Right atrium auricular region (tissue), 2 donors: ENCODE measurements around the gene PRDM5. TPM values are rescaled to one million over a fixed set of nuclear protein-coding genes. Genes with fewer than 3 reads are reported as not detected.

Source experiments
- DNase-seq: peaks from one replicate; pipeline ENCODE4 v3.0.0-alpha.2; 2019; ENCODE audit warnings: low spot score
- H3K27ac ChIP-seq, 2 donors: fragments of 200-600 bp; sonication (generic); 1 replicate in 1 of 2; 2 replicates in 1 of 2; pipeline ENCODE4 v1.5.1; 2016 to 2019
- H3K27me3 ChIP-seq, 2 donors: fragments of 200-600 bp; sonication (generic); one replicate each; pipeline versions ENCODE4 v1.5.1 to v1.6.0; 2017 to 2019
- H3K36me3 ChIP-seq: fragments of 200-600 bp; sonication (generic); one replicate; pipeline ENCODE4 v1.5.1; 2016
- H3K4me1 ChIP-seq, 2 donors: fragments of 200-600 bp; sonication (generic); one replicate each; pipeline versions ENCODE4 v1.5.1 to v1.6.0; 2017 to 2019
- H3K4me3 ChIP-seq, 2 donors: fragments of 200-600 bp; sonication (generic); 1 replicate in 1 of 2; 2 replicates in 1 of 2; pipeline ENCODE4 v1.5.1; 2017 to 2019; ENCODE audit warnings: mild to moderate bottlenecking in 1 of 2, moderate library complexity in 1 of 2
- H3K9me3 ChIP-seq, 2 donors: fragments of 200-600 bp; sonication (generic); one replicate each; pipeline ENCODE4 v1.5.1; 2019
- CTCF ChIP-seq, 2 donors: fragments of 200-600 bp; sonication (generic); IDR thresholded peaks; one replicate each; pipeline ENCODE4 v1.5.1; 2019; ENCODE audit warnings: antibody characterized with exemption in 2 of 2
- total RNA-seq, 2 donors: library from RNA; depleted of rRNA; stranded (reverse); fragments of >200 nt; gene quantifications; one replicate each; pipeline ENCODE4 v1.1.0, GENCODE V29; 2016

Gene PRDM5
- total RNA-seq, 2 donors from 2014 or later: 8.1 to 12.8 TPM

- DNase-seq: no peak
- Histone ChIP-seq H3K9me3 (no peaks in the 10 kb centered on the region), H3K36me3 (no peaks in the 10 kb centered on the region), H3K27me3 (no peaks in the 10 kb centered on the region), H3K4me1 (no peaks in the 10 kb centered on the region), H3K4me3 (no peak overlapping the region), H3K27ac (no peak overlapping the region)
- TF ChIP-seq CTCF (IDR thresholded peaks at IDR 0.05): no peak
These were observed 67.1 kb downstream of the PRDM5 start for GRCh38 chr4:120855307-120856001.

- Histone ChIP-seq H3K4me1 (no peaks in the 10 kb centered on the region), H3K27ac (no peak overlapping the region), H3K4me3 (no peak overlapping the region), H3K9me3 (no peaks in the 10 kb centered on the region), H3K27me3 (no peaks in the 10 kb centered on the region), H3K36me3 (no peaks in the 10 kb centered on the region)
- DNase-seq: no peak
- no peak for TF ChIP-seq CTCF (IDR thresholded peaks at IDR 0.05)
These were observed 69.2 kb downstream of the PRDM5 start for GRCh38 chr4:120853161-120853935.

- Histone ChIP-seq H3K4me3 (no peak overlapping the region), H3K9me3 (no peaks in the 10 kb centered on the region), H3K27me3 (no peaks in the 10 kb centered on the region), H3K4me1 (no peaks in the 10 kb centered on the region), H3K27ac (no peak overlapping the region), H3K36me3 (no peaks in the 10 kb centered on the region)
- no peak for TF ChIP-seq CTCF (IDR thresholded peaks at IDR 0.05)
- no peak for DNase-seq
These were observed 72.4 kb downstream of the PRDM5 start for GRCh38 chr4:120850018-120850599.

- Histone ChIP-seq H3K4me3 (no peak overlapping the region), H3K4me1 (no peaks in the 10 kb centered on the region), H3K36me3 (no peaks in the 10 kb centered on the region), H3K27ac (no peak overlapping the region), H3K9me3 (no peaks in the 10 kb centered on the region), H3K27me3 (no peaks in the 10 kb centered on the region)
- DNase-seq: no peak
- no peak for TF ChIP-seq CTCF (IDR thresholded peaks at IDR 0.05)
These were observed 75.4 kb downstream of the PRDM5 start for GRCh38 chr4:120847019-120847582.

GRCh38 chr4:120844528-120844921 lies 78.0 kb downstream of the PRDM5 start:
- DNase-seq: no peak
- H3K4me1 ChIP-seq: no peaks in the 10 kb centered on the region
- H3K27me3 ChIP-seq: no peaks in the 10 kb centered on the region
- H3K27ac ChIP-seq: no peak overlapping the region
- H3K4me3 ChIP-seq: no peak overlapping the region
- no peaks in the 10 kb centered on the region for H3K9me3 ChIP-seq
- no peak for TF ChIP-seq CTCF (IDR thresholded peaks at IDR 0.05)
- H3K36me3 ChIP-seq: no peaks in the 10 kb centered on the region
